Endothelial cell of umbilical vein (primary cell): ENCODE data around the gene CCDC97. TPM values are rescaled to one million over a fixed set of nuclear protein-coding genes. Genes with fewer than 3 reads are reported as not detected.

Source experiments
- BruUV-seq: library from RNA; stranded (reverse); fragments of 400-500 nt; replicated peaks from 2 replicates; lab custom pipeline; 2021; lab: Mats Ljungman, UMichigan
- CTCF ChIA-PET: fragments of 300-600, 350-600 bp; sonication (Branson Sonifier 250); formaldehyde crosslinking; loops from one replicate; lab custom pipeline; 2021; ENCODE audit warnings: antibody characterized with exemption, inconsistent platforms; lab: Charles Lee
- POLR2A ChIA-PET: fragments of 300-600, 350-600 bp; sonication (Branson Sonifier 250); formaldehyde crosslinking; loops from one replicate; lab custom pipeline; 2021; ENCODE audit warnings: antibody characterized with exemption, inconsistent platforms; lab: Charles Lee
- DNase-seq: peaks from one replicate; pipeline ENCODE4 v3.0.0-alpha.2; 2011; ENCODE audit warnings: low read depth, low spot score
- FAIRE-seq: peaks from 2 replicates; lab custom pipeline; 2011; peaks lifted over from hg19 to GRCh38; lab: Jason Lieb, UNC
- H2AFZ ChIP-seq: 2 replicates; pipeline ENCODE4 v1.6.0; 2012; ENCODE audit warnings: low read depth, low read length, control low read depth, inconsistent platforms
- H3K27ac ChIP-seq: 2 replicates; pipeline ENCODE4 v1.5.1; 2011; ENCODE audit warnings: low read depth, mild to moderate bottlenecking, control low read depth, low read length, moderate library complexity; ENCODE audit not compliant: insufficient read depth
- H3K27me3 ChIP-seq, 2 experiments: 2 replicates each; pipeline versions ENCODE4 v1.6.0 to v1.6.1; 2011; ENCODE audit warnings: low read length in 2 of 2, mixed read lengths in 1 of 2; ENCODE audit not compliant: control insufficient read depth in 2 of 2, insufficient read depth in 2 of 2
- H3K36me3 ChIP-seq, 2 experiments: 2 replicates in 1 of 2; 3 replicates in 1 of 2; pipeline ENCODE4 v1.5.1; 2011; ENCODE audit warnings: low read length in 2 of 2, mild to moderate bottlenecking in 1 of 2, moderate library complexity in 1 of 2; ENCODE audit not compliant: control insufficient read depth in 2 of 2, insufficient read depth in 2 of 2; ENCODE audit errors: extremely low read depth in 1 of 2
- H3K4me1 ChIP-seq: 3 replicates; pipeline ENCODE4 v1.5.1; 2011; ENCODE audit warnings: mild to moderate bottlenecking, low read length; ENCODE audit not compliant: control insufficient read depth, insufficient read depth; ENCODE audit errors: extremely low read depth
- H3K4me2 ChIP-seq: 2 replicates; pipeline ENCODE4 v1.6.1; 2011; ENCODE audit warnings: low read length, control low read depth, mixed read lengths; ENCODE audit not compliant: insufficient read depth
- H3K4me3 ChIP-seq, 3 experiments: fragments of 200-600 bp in 1 of 3; sonication (generic), shearing (Covaris generic) in 1 of 3; replicated peaks in 1 of 3; 2 replicates each; pipeline ENCODE4 v1.5.1; 2011 to 2016; ENCODE audit warnings: control low read depth in 3 of 3, low read length in 3 of 3, mild to moderate bottlenecking in 2 of 3, inconsistent platforms in 1 of 3, low read depth in 1 of 3, moderate library complexity in 1 of 3; ENCODE audit not compliant: insufficient read depth in 1 of 3
- H3K79me2 ChIP-seq: 2 replicates; pipeline ENCODE4 v1.6.0; 2012; ENCODE audit warnings: low read length, inconsistent platforms; ENCODE audit not compliant: control insufficient read depth, insufficient read depth
- H3K9ac ChIP-seq: replicated peaks from 2 replicates; pipeline ENCODE3; 2011; ENCODE audit warnings: low read length, control low read depth; ENCODE audit not compliant: insufficient read depth; ENCODE audit errors: extremely low read depth
- H3K9me1 ChIP-seq: replicated peaks from 3 replicates; pipeline ENCODE4 v1.6.0; 2011; ENCODE audit warnings: mild to moderate bottlenecking, low read length; ENCODE audit not compliant: control insufficient read depth, insufficient read depth; ENCODE audit errors: extremely low read depth
- H3K9me3 ChIP-seq: replicated peaks from 2 replicates; pipeline ENCODE4 v1.5.1; 2012; ENCODE audit warnings: low read length, inconsistent platforms; ENCODE audit not compliant: control insufficient read depth, insufficient read depth
- H4K20me1 ChIP-seq: replicated peaks from 2 replicates; pipeline ENCODE3; 2011; ENCODE audit warnings: mild to moderate bottlenecking, low read length; ENCODE audit not compliant: control insufficient read depth, insufficient read depth; ENCODE audit errors: extremely low read depth
- CTCF ChIP-seq, 2 donors: IDR thresholded peaks; 1 replicate in 1 of 2; 2 replicates in 1 of 2; pipeline ENCODE4 v1.5.1; 2011; ENCODE audit warnings: low read length in 2 of 2, mild to moderate bottlenecking in 2 of 2, moderate library complexity in 2 of 2, control low read depth in 1 of 2, inconsistent platforms in 1 of 2, low read depth in 1 of 2; ENCODE audit not compliant: insufficient read depth in 1 of 2; ENCODE audit errors: extremely low read depth in 1 of 2
- EZH2 ChIP-seq: IDR thresholded peaks from 2 replicates; pipeline ENCODE4 v1.6.1; 2012; ENCODE audit warnings: borderline replicate concordance, low read depth, mild to moderate bottlenecking, moderate library complexity, low read length, inconsistent platforms; ENCODE audit not compliant: severe bottlenecking
- FOS ChIP-seq: IDR thresholded peaks from 2 replicates; pipeline ENCODE4 v1.6.1; 2011; ENCODE audit warnings: mild to moderate bottlenecking, low read length, moderate library complexity, borderline replicate concordance; ENCODE audit not compliant: insufficient read depth
- GATA2 ChIP-seq: IDR thresholded peaks from 2 replicates; pipeline ENCODE4 v1.7.0; 2011; ENCODE audit warnings: low read depth, mild to moderate bottlenecking, moderate library complexity, mixed read lengths, low read length; ENCODE audit not compliant: insufficient read length, insufficient read depth
- JUN ChIP-seq: IDR thresholded peaks from 2 replicates; pipeline ENCODE4 v1.6.1; 2011; ENCODE audit warnings: borderline replicate concordance, low read depth; ENCODE audit not compliant: insufficient read length, insufficient read depth
- MAX ChIP-seq: IDR thresholded peaks from 2 replicates; pipeline ENCODE4 v1.6.1; 2011; ENCODE audit not compliant: insufficient read depth, insufficient read length
- MYC ChIP-seq: IDR thresholded peaks from one replicate; pipeline ENCODE4 v1.6.1; 2011; ENCODE audit warnings: mild to moderate bottlenecking, low read depth, low read length
- POLR2AphosphoS5 ChIP-seq: IDR thresholded peaks from 2 replicates; pipeline ENCODE4 v1.6.1; 2012; ENCODE audit warnings: low read depth, mild to moderate bottlenecking, control low read depth, low read length, moderate library complexity; ENCODE audit not compliant: insufficient read depth
- dilution Hi-C: fragments of 300-500 bp; cut with MboI; formaldehyde crosslinking; loops from one replicate; pipeline ENCODE4 v1.15.0; 2019; ENCODE audit warnings: low sequenced_read_pairs; ENCODE audit not compliant: extremely low pct_ligation_motif_present
- intact Hi-C: fragments of 100-400 bp; cut with micrococcal nuclease; formaldehyde crosslinking; loops from one replicate; pipeline ENCODE4 v1.10.0; 2022
- polyA plus RNA-seq, 4 experiments: library from polyadenylated mRNA; depleted of rRNA in 3 of 4; stranded (reverse) in 3 of 4; unstranded in 1 of 4; fragments of >200 nt; gene quantifications; 2 replicates each; pipeline versions ENCODE4 v1.2.1 to v1.2.3, GENCODE V29; 2011 to 2012; ENCODE audit warnings: missing spikeins in 1 of 4
- total RNA-seq: library from RNA; stranded (reverse); gene quantifications from 2 replicates; pipeline ENCODE4 v1.2.3, GENCODE V29; 2021

The CCDC97 gene
- total and polyA plus RNA-seq, 2 donors (not counting 3 experiments of a cell fraction or from before 2014, with no cell fraction given) = 20.7 to 27.2 TPM

GRCh38 chr19:41278478-41278877 lies 31.5 kb upstream of the CCDC97 start:
- H3K36me3 ChIP-seq = peaks cover 45 to 49% of the 10 kb centered on the region in 2 experiments
- no peak overlapping the region for H2AFZ ChIP-seq
- no peak for DNase-seq
- H3K4me3 ChIP-seq = no peak overlapping the region
- no peaks in the 10 kb centered on the region for H4K20me1 ChIP-seq
- no peak overlapping the region for H3K9ac ChIP-seq
- no peak overlapping the region for H3K27ac ChIP-seq
- dilution Hi-C loops = no loop called here
- POLR2A ChIA-PET = interaction anchor here (0.7 kb wide), 1 partner anchor 14 kb away, joined by 7 read pairs; the partner anchor contains the start of gene HNRNPUL1
- BruUV-seq = no TSS peak
- CTCF ChIA-PET = no interaction called here
- no peaks in the 10 kb centered on the region for H3K9me3 ChIP-seq
- TF ChIP-seq EZH2 = no peak
- no peak for TF ChIP-seq MYC
- TF ChIP-seq CTCF (IDR thresholded peaks at IDR 0.05; ENCODE audit: extremely low read depth in 1 of 2, insufficient read depth in 1 of 2, low read depth in 1 of 2, low read length in 2 of 2) = no peak
- TF ChIP-seq MAX = no peak
- no peak for TF ChIP-seq GATA2
- no peak for TF ChIP-seq FOS
- no peak for TF ChIP-seq JUN
- no peak for TF ChIP-seq POLR2AphosphoS5
- H3K4me2 ChIP-seq = no peak overlapping the region
- peaks cover 7% of the 10 kb centered on the region for H3K4me1 ChIP-seq
- FAIRE-seq = no peak
- no peaks in the 10 kb centered on the region for H3K9me1 ChIP-seq
- intact Hi-C loops = no loop called here
- H3K27me3 ChIP-seq = no peaks in the 10 kb centered on the region
- peaks cover 3% of the 10 kb centered on the region for H3K79me2 ChIP-seq
